Loucy (cell line): ENCODE results near the gene SIL1.

Source experiments
- H2AFZ ChIP-seq: fragments of 200-600 bp; sonication (generic); 2 replicates; pipeline ENCODE4 v1.6.0; 2016; ENCODE audit warnings: antibody characterized with exemption, mild to moderate bottlenecking, low read length, moderate library complexity
- H3F3A ChIP-seq: fragments of 200-600 bp; 2 replicates; pipeline ENCODE4 v1.6.0; 2016; ENCODE audit warnings: antibody characterized with exemption, low read depth, mild to moderate bottlenecking
- H3K27me3 ChIP-seq: fragments of 200-600 bp; sonication (generic); 2 replicates; pipeline ENCODE4 v1.6.1; 2014; ENCODE audit warnings: low read length, mild to moderate bottlenecking; ENCODE audit not compliant: insufficient read depth, poor library complexity, severe bottlenecking
- H3K36me3 ChIP-seq: fragments of 200-600 bp; sonication (generic); 2 replicates; pipeline ENCODE4 v1.6.1; 2016; ENCODE audit warnings: low read length; ENCODE audit not compliant: insufficient read depth
- H3K4me1 ChIP-seq: fragments of 200-600 bp; sonication (generic); 2 replicates; pipeline ENCODE4 v1.5.1; 2014; ENCODE audit warnings: low read length, mild to moderate bottlenecking; ENCODE audit not compliant: insufficient read depth, poor library complexity, severe bottlenecking
- H3K4me2 ChIP-seq: fragments of 200-600 bp; sonication (generic); 2 replicates; pipeline ENCODE4 v1.6.0; 2014; ENCODE audit warnings: antibody characterized with exemption, low read length, low read depth, mild to moderate bottlenecking; ENCODE audit not compliant: poor library complexity, severe bottlenecking
- H3K4me3 ChIP-seq: fragments of 200-600 bp; sonication (generic); 2 replicates; pipeline ENCODE4 v1.5.1; 2014; ENCODE audit warnings: low read length, mild to moderate bottlenecking, mixed read lengths; ENCODE audit not compliant: poor library complexity, severe bottlenecking
- H3K79me2 ChIP-seq: fragments of 200-600 bp; sonication (generic); 2 replicates; pipeline ENCODE4 v1.6.1; 2014; ENCODE audit warnings: low read length; ENCODE audit not compliant: insufficient read depth
- H3K9ac ChIP-seq: fragments of 200-600 bp; sonication (generic); 2 replicates; pipeline ENCODE4 v1.6.0; 2014; ENCODE audit warnings: mild to moderate bottlenecking, low read depth, low read length, moderate library complexity; ENCODE audit not compliant: poor library complexity, severe bottlenecking
- H3K9me2 ChIP-seq: fragments of 200-600 bp; sonication (generic); replicated peaks from 2 replicates; pipeline ENCODE4 v1.6.1; 2016; ENCODE audit warnings: low read depth, low read length, mixed read lengths
- H3K9me3 ChIP-seq: fragments of 200-600 bp; sonication (generic); 2 replicates; pipeline ENCODE4 v1.6.1; 2014; ENCODE audit warnings: mild to moderate bottlenecking, antibody characterized with exemption, low read length, low read depth; ENCODE audit not compliant: insufficient read depth
- H4K20me1 ChIP-seq: fragments of 200-600 bp; sonication (generic); 2 replicates; pipeline ENCODE4 v1.6.0; 2014; ENCODE audit warnings: antibody characterized with exemption, low read length, mild to moderate bottlenecking; ENCODE audit not compliant: insufficient read depth, poor library complexity, severe bottlenecking
- EZH2phosphoT487 ChIP-seq: fragments of 200-600 bp; IDR thresholded peaks from 2 replicates; pipeline ENCODE4 v1.6.1; 2018; ENCODE audit warnings: antibody characterized with exemption, mild to moderate bottlenecking, moderate library complexity, borderline replicate concordance
- TF ChIP-seq, protein P1 (sequence below): fragments of 200-600 bp; sonication (generic); conservative IDR thresholded peaks from 2 replicates; pipeline ENCODE4 v1.5.1; 2014; ENCODE audit warnings: mild to moderate bottlenecking, antibody characterized with exemption, low read length

Gene SIL1

GRCh38 chr5:139214646-139215045, 16.5 kb upstream of the SIL1 start:
- Histone ChIP-seq H3K4me2 (no peak overlapping the region), H3K4me1 (no peaks in the 10 kb centered on the region), H3K9ac (no peak overlapping the region), H3F3A (no peaks in the 10 kb centered on the region), H3K79me2 (no peaks in the 10 kb centered on the region), H3K9me3 (no peaks in the 10 kb centered on the region), H4K20me1 (no peaks in the 10 kb centered on the region), H2AFZ (no peak overlapping the region), H3K27me3 (no peaks in the 10 kb centered on the region), H3K4me3 (no peak overlapping the region), H3K9me2 (no peaks in the 10 kb centered on the region), H3K36me3 (no peaks in the 10 kb centered on the region)
- no peak for TF ChIP-seq EZH2phosphoT487
- TF ChIP-seq, protein P1, sequence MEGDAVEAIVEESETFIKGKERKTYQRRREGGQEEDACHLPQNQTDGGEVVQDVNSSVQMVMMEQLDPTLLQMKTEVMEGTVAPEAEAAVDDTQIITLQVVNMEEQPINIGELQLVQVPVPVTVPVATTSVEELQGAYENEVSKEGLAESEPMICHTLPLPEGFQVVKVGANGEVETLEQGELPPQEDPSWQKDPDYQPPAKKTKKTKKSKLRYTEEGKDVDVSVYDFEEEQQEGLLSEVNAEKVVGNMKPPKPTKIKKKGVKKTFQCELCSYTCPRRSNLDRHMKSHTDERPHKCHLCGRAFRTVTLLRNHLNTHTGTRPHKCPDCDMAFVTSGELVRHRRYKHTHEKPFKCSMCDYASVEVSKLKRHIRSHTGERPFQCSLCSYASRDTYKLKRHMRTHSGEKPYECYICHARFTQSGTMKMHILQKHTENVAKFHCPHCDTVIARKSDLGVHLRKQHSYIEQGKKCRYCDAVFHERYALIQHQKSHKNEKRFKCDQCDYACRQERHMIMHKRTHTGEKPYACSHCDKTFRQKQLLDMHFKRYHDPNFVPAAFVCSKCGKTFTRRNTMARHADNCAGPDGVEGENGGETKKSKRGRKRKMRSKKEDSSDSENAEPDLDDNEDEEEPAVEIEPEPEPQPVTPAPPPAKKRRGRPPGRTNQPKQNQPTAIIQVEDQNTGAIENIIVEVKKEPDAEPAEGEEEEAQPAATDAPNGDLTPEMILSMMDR: no peak

GRCh38 chr5:139212906-139213305, 14.7 kb upstream of the SIL1 start:
- Histone ChIP-seq H3K9ac (no peak overlapping the region), H3K4me3 (no peak overlapping the region), H3K9me3 (no peaks in the 10 kb centered on the region), H3K79me2 (no peaks in the 10 kb centered on the region), H3K4me1 (no peaks in the 10 kb centered on the region), H3K36me3 (no peaks in the 10 kb centered on the region), H3K27me3 (no peaks in the 10 kb centered on the region), H3F3A (no peaks in the 10 kb centered on the region), H2AFZ (no peak overlapping the region), H3K9me2 (no peaks in the 10 kb centered on the region), H4K20me1 (no peaks in the 10 kb centered on the region), H3K4me2 (no peak overlapping the region)
- no peak for TF ChIP-seq EZH2phosphoT487
- TF ChIP-seq, protein P1: no peak

GRCh38 chr5:139212486-139212885, 14.3 kb upstream of the SIL1 start:
- H3K36me3 ChIP-seq: no peaks in the 10 kb centered on the region
- no peaks in the 10 kb centered on the region for H4K20me1 ChIP-seq
- no peaks in the 10 kb centered on the region for H3K9me2 ChIP-seq
- no peaks in the 10 kb centered on the region for H3K4me1 ChIP-seq
- no peak overlapping the region for H3K4me3 ChIP-seq
- H3K9me3 ChIP-seq: no peaks in the 10 kb centered on the region
- H3K79me2 ChIP-seq: no peaks in the 10 kb centered on the region
- no peak overlapping the region for H3K9ac ChIP-seq
- no peaks in the 10 kb centered on the region for H3F3A ChIP-seq
- H3K27me3 ChIP-seq: no peaks in the 10 kb centered on the region
- no peak overlapping the region for H2AFZ ChIP-seq
- no peak overlapping the region for H3K4me2 ChIP-seq
- no peak for TF ChIP-seq EZH2phosphoT487
- TF ChIP-seq, protein P1: no peak
